ENCODE results near the gene MROH9. TPM values are rescaled to one million over a fixed set of nuclear protein-coding genes. Genes with fewer than 3 reads are reported as not detected.
"Not testable (repeated sequence)": the region's sequence is repeated elsewhere in the genome, so short reads cannot be mapped to it uniquely, and the experiment has no call there.

The MROH9 gene
- total and polyA plus RNA-seq, 2 of the 4 experiments (the other 2 are of a cell fraction): not detected

- H3K18ac ChIP-seq (ENCODE audit: low read depth, low read length); H2AK9ac ChIP-seq (replicated peaks; ENCODE audit: low read depth, low read length, poor library complexity); H3K27me3 ChIP-seq (ENCODE audit: control insufficient read depth, insufficient read depth, low read length); H4K5ac ChIP-seq (ENCODE audit: low read depth, low read length); CTCF ChIA-PET; H3K36me3 ChIP-seq (ENCODE audit: control insufficient read depth, insufficient read depth, low read length); H3K4me3 ChIP-seq (ENCODE audit: insufficient read depth, low read depth, low read length); dilution Hi-C loops (cut with HindIII; ENCODE audit: low sequenced_read_pairs, unreplicated experiment); H3K56ac ChIP-seq (ENCODE audit: extremely low read depth, insufficient read depth, low read length); H3K9me1 ChIP-seq (ENCODE audit: insufficient read depth, low read length); H2BK5ac ChIP-seq (ENCODE audit: low read depth, low read length, poor library complexity, severe bottlenecking); H3K4me1 ChIP-seq (ENCODE audit: control insufficient read depth, insufficient read depth, low read length); H3K27ac ChIP-seq (ENCODE audit: insufficient read depth, low read length); H4K20me1 ChIP-seq (ENCODE audit: insufficient read depth, low read length); H3K23ac ChIP-seq (ENCODE audit: low read depth, low read length); H3K14ac ChIP-seq (replicated peaks; ENCODE audit: low read depth, low read length); BruUV-seq (replicated peaks); H3K4ac ChIP-seq (ENCODE audit: low read depth, low read length); H2AK5ac ChIP-seq (ENCODE audit: low read depth, low read length); H3K79me1 ChIP-seq (ENCODE audit: low read depth in 1 of 2, low read length in 2 of 2); ATAC-seq (ENCODE audit: low read depth); H2BK15ac ChIP-seq (ENCODE audit: low read depth, low read length); H2BK20ac ChIP-seq (ENCODE audit: low read depth, low read length); POLR2A ChIA-PET (ENCODE audit: unreplicated experiment); H3K9me3 ChIP-seq (ENCODE audit: control insufficient read depth, insufficient read depth, low read length); H4K91ac ChIP-seq (ENCODE audit: insufficient read depth, low read depth, low read length); H4K8ac ChIP-seq (ENCODE audit: low read depth in 2 of 2, low read length in 2 of 2); H2AFZ ChIP-seq (replicated peaks; ENCODE audit: low read length, poor library complexity); H2BK120ac ChIP-seq (ENCODE audit: low read depth, low read length); H3K4me2 ChIP-seq (ENCODE audit: low read depth, low read length); H3K9ac ChIP-seq (ENCODE audit: low read depth, low read length): not testable (repeated sequence)
- DNase-seq: peak; percentile 62
- WGBS, 2 experiments (ENCODE audit: extremely low coverage in 2 of 2, insufficient read length in 1 of 2): no CpG with 5 or more reads among the region's 1 CpG
- TF ChIP-seq CEBPB (IDR thresholded peaks at IDR 0.05; ENCODE audit: low read depth, low read length): peak; percentile 32; the same call in 1 of the 2 replicates
- in situ Hi-C loops (cut with MboI; ENCODE audit: low sequenced_read_pairs): loop anchor here (10.0 kb wide), 2 partner anchors 260 to 1010 kb away; partner anchors contain the start of gene PRRX1
- intact Hi-C loops (cut with micrococcal nuclease): loop anchor here (5.0 kb wide), 1 partner anchor 392 kb away; the partner anchor contains the start of gene GORAB
Observed at GRCh38 chr1:170924656-170925055, 10.7 kb upstream of the MROH9 start.

Measured in IMR-90 (cell line).